ENCODE data around the gene FNBP1.
A peak's percentile ranks its signal among the peaks of the same experiment; 100 is the strongest.

Gene FNBP1

GRCh38 chr9:129871046-129871445 lies 171.9 kb downstream of the FNBP1 start:
- DNase-seq, result no peak

GRCh38 chr9:129869585-129870501 lies 173.1 kb downstream of the FNBP1 start:
- no peak for DNase-seq

DNA sequence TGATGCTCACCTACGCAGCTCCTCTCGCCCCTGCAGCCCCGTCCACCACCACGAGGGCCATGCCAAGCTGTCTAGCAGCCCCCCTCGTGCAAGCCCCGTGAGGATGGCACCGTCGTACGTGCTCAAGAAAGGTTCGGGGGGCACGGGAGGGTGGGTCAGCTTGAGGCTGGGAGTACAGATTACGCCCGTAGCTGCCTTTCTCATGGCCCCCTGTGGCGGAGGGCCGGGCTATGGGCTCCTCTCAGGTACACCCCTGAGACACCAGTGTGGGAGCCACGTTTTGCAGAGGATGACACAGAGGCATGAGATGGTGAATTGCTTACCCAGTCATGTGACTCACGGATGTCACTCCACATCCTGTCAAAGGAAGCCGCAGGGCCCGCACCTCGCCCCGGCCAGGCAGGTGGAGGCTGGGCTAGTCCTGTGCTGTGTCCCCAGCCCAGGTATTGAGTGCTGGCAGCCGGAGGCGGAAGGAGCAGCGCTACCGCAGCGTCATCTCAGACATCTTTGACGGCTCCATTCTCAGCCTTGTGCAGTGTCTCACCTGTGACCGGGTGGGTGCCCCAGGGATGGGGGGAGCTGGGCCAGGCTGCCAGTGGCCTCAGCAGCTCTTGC lies 174.0 kb downstream of the FNBP1 start:
- DNase-seq, result no peak

DNA sequence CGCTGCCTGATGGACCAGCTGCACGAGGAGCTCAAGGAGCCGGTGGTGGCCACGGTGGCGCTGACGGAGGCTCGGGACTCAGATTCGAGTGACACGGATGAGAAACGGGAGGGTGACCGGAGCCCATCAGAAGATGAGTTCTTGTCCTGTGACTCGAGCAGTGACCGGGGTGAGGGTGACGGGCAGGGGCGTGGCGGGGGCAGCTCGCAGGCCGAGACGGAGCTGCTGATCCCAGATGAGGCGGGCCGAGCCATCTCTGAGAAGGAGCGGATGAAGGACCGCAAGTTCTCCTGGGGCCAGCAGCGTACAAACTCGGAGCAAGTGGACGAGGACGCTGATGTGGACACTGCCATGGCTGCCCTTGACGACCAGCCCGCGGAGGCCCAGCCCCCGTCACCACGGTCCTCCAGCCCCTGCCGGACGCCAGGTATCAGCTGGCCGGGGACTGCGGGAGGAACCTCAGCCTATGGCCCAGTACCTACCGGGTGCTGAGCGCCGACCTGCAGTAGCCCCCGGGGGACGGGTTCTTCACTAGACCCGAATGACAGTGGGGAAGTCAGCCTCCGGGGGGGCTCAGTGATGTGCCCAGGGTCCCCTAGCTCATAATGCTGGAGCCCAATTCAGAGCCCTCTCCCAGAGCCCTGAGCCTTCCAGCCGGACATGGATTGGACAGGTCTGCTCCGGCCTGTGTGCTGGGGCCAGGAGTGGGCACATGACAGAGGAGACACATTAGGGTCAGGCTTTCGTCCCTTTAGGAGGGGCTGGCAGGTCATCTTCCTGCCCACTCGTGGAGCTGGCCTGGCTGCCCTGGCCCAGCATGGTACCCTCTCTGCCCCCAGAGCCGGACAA lies 174.7 kb downstream of the FNBP1 start:
- DNase-seq, result no peak

DNA sequence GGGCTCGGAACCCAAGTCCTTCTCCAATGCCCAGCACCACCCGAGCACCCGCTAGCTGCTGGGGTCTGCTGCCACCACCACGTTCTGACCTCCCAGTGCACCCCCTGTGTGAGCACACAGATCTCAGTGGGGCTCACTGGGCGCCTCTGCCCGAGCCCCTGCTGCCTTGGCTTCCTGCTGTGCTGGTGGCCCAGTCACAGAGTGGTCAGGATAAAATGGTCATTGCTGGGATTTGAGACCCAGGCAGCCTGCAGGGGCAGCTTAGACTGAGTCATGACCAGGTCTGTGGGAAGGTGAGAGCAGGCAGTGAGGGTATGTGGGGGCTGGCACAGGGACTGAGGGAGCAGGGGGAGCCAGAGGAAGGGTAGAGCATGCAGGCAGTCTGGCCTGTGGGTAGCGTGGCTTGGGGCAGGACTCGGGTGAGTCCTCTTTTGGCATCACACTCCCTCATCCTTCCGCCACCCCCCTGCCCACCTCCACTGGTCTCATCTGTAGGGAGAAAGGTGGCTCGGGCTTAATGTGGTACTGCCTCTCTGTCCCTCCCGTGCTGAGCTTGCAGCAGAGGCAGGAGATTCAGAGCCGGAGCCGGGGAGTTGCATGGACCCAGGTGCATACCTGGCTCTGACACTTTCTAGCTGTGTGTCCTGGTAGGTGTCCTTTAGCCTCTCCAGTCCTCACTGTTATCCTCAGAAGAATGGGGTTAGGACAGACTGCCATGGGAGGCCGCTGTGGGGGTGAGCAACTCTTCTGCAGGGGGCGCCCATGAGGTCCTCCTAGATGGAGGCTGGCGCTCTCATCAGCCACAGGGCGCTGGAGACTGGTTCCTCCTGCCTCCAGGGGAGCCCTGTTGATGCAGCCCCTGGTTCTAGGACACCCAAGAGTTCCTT lies 175.6 kb downstream of the FNBP1 start:
- no peak for DNase-seq

GRCh38 chr9:129866394-129867135 lies 176.4 kb downstream of the FNBP1 start:
- DNase-seq, result peak; percentile 56 to 62

DNA sequence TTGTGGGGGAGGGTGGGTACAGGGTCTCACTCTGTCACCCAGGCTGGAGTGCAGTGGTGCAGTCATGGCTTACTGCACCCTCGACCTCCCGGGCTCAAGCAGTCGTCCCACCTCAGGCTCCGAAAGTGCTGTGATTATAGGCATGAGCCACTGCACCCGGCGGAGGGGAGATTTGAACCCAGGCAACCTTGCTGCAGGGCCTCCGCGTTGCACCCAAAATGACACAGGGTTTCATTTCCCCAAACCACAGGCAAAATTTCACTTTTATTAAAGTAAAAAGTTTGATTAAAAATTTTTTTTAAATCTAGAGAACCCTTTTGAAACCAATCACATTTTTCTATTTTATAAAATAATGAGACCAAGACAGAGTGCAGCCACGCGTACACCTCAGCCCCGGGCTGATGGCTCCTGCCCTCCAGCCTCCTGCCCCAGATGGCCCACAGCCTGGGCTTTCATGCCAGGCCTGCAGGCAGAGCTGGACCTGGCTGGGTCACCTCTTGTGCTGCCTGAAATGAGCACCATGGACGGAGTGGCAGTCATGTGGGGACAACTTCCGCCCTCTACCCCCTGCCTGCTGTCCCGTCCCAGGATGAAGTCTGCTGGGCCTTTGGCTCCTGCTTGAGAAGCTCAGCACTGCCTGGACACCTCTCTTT lies 177.2 kb downstream of the FNBP1 start:
- no peak for DNase-seq

- no peak for DNase-seq
Measured at GRCh38 chr9:129864991-129865647, 177.9 kb downstream of the FNBP1 start.

DNA sequence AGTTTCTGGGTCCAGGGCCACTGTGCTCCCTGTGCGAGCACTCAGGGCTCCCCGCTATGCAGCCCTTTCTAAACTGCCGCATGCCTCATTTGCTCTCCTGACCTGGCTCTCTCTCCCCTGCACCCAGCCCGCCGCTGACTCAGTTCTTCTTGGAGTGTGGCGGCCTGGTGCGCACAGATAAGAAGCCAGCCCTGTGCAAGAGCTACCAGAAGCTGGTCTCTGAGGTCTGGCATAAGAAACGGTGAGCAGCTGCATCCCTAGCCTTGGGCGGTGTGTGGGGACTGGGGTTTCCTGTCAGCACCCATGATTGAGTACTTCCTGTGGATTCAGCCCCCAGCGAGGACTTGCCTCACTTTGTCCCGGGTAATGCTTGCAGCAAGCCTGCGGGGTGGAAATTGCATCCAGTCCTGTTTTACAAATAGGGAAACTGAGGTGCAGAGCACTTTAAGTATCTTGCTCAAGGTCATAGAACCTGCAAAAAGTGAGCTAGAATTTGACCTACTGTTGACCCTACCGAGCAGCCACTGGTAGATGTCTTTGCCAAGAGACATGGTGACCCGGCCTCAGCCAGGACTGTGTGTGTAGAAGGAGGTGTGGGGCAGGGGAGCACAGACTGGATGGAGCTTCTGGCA lies 179.8 kb downstream of the FNBP1 start:
- peak; percentile 59 to 70 for DNase-seq

DNA sequence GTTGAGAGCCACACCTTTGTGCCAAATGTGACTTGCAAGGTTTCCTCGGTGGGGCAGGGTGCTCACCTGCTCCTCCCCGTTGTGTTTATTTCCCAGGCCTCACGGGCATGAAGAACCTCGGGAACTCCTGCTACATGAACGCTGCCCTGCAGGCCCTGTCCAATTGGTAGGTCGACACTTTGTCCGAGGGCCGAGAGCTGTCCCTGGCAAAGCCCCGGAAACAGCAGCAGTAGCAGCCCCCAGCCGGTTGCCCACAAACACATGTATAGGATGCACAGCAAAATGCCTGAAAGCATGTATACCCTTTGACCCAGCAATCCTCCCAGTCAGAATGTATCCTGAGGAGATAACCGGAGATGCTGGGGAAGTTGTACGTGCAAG lies 181.6 kb downstream of the FNBP1 start:
- no peak for DNase-seq

DNA sequence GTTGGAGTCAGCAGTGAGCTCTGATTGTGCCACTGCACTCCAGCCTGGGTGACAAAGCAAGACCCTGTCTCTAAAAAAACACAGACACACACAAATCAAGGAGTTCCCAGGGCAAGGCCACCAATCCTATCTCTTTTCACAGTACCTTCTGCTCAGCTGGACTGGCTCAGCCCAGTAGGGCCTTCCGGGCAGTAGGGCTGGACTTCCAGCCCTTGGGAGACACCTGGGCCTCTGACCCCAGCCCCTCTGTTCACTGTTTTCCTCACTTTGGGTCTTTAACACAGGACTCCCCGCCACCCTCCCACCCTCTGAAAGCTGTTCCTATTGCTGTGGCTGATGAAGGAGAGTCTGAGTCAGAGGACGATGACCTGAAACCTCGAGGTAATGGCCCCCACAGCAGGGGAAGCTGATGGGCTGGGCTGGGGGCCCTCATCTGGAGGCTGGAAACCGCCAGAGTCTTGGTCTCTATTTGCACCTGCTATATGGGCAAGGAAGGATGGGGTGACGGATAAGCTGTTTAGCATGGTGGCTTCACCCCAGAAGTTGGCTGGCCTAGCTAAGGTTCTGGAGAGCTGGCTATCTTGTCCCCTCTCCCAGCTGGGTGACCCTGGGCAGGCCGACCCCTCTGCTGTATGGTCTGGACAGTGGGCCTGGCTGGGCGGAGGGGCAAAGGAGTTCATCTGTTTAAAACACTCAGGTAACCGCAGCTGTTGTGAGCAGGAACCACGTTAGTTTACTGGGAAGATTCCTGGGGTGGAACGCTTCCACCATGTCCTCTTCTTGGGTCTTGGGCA lies 182.1 kb downstream of the FNBP1 start:
- no peak for DNase-seq

- DNase-seq, result no peak
Measured at GRCh38 chr9:129858167-129858962, 184.6 kb downstream of the FNBP1 start.

DNA sequence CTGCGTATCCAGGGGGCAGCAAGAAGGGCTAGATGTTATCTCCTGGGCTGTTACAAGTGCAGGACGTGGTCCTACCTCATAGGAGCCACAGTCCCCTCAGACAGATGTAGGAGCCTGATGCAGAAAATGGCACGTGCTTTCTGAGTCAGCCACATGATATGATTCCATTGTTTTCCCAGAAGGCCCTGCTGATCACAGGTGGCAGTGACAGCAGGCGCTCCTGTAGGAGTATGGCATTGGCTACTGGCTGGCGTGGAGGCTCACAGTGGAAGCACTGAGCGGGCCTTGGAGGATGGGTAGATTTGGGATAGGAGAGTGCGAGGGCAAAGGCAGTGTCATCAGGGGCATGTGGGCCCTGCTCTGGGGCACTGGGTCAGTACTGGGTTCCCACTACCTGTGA lies 185.8 kb downstream of the FNBP1 start:
- no peak for DNase-seq

DNA sequence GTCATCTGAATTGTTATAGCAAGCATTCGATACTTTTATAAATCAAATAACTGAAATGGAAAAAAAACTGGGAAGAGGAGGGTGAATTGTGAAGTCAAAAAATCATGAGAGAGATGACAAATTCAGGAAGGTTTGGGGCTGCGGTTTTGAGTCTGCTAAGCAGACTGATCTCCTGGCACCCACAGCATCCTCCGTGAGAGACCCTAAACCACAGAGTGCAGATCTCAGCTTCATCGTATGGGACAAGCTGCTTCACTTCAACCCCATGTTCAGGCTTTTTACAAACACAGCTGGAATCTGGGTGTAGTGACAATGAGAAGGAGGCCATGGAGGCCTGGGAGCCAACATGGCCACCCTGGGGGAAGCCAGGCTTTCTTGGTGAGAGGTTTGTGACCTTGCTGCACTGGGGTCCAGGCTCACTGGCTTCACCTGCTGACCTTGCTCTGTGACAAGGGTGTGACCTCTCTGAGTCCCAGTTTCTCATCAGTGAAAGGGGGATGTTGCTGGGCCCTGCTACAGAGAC lies 188.3 kb downstream of the FNBP1 start:
- no peak for DNase-seq

- no peak for DNase-seq
Measured at GRCh38 chr9:129853614-129854013, 189.4 kb downstream of the FNBP1 start.

- no peak for DNase-seq
Measured at GRCh38 chr9:129852579-129852978, 190.4 kb downstream of the FNBP1 start.

DNA sequence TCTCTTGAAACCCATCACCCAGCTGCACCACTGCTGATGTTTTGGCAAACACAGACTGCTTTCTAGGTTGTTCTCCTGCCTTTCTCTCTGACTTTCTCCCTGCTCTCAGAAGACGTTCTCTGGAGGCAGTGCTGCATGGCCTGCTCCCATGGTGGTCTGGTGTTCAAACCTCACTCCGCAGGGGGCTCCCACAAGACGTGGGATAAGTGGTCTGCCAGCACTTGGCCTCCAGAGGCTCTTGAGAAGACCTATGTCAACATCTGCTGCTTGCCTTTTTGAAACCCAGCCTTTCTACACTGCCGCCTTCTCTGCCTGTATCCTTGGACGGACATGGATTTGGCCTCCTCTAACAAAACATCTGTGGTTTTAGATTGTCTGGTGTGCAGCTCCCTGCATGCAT lies 191.2 kb downstream of the FNBP1 start:
- DNase-seq, result no peak
